Mesendoderm (in vitro differentiated cells): Measurements from ENCODE around the gene DPY19L3. TPM values are rescaled to one million over a fixed set of nuclear protein-coding genes. Genes with fewer than 3 reads are reported as not detected.

Source experiments
- DNase-seq: peaks from one replicate; pipeline ENCODE4 v3.0.0; 2013
- H2AK5ac ChIP-seq: 2 replicates; pipeline ENCODE4 v1.6.1; 2013; ENCODE audit warnings: low read length, inconsistent platforms
- H2BK120ac ChIP-seq: 2 replicates; pipeline ENCODE4 v1.6.1; 2013; ENCODE audit warnings: low read depth, mild to moderate bottlenecking, low read length, moderate library complexity, mixed read lengths
- H2BK15ac ChIP-seq: replicated peaks from 2 replicates; pipeline ENCODE4 v1.6.1; 2013; ENCODE audit warnings: low read depth, mild to moderate bottlenecking, moderate library complexity
- H2BK5ac ChIP-seq: 2 replicates; pipeline ENCODE4 v1.6.1; 2013; ENCODE audit warnings: low read length, inconsistent platforms
- H3K18ac ChIP-seq: 2 replicates; pipeline ENCODE4 v1.6.1; 2013; ENCODE audit warnings: mild to moderate bottlenecking, low read length, mixed read lengths
- H3K23ac ChIP-seq: one replicate; pipeline ENCODE4 v1.6.1; 2013; ENCODE audit warnings: low read length
- H3K27ac ChIP-seq: 2 replicates; pipeline ENCODE4 v1.5.1; 2013; ENCODE audit warnings: low read depth, mild to moderate bottlenecking, inconsistent platforms, low read length, moderate library complexity
- H3K27me3 ChIP-seq: 2 replicates; pipeline ENCODE4 v1.6.1; 2013; ENCODE audit warnings: low read length, control low read depth, mild to moderate bottlenecking, inconsistent platforms; ENCODE audit not compliant: insufficient read depth, poor library complexity
- H3K36me3 ChIP-seq: 2 replicates; pipeline ENCODE4 v1.6.1; 2013; ENCODE audit warnings: low read length, inconsistent platforms; ENCODE audit not compliant: control insufficient read depth, insufficient read depth
- H3K4ac ChIP-seq: one replicate; pipeline ENCODE4 v1.6.1; 2013; ENCODE audit warnings: low read depth, mild to moderate bottlenecking, low read length, moderate library complexity
- H3K4me1 ChIP-seq: 2 replicates; pipeline ENCODE4 v1.6.1; 2013; ENCODE audit warnings: low read depth, low read length, inconsistent platforms; ENCODE audit not compliant: control insufficient read depth
- H3K4me2 ChIP-seq: 2 replicates; pipeline ENCODE4 v1.6.1; 2013; ENCODE audit warnings: low read length
- H3K4me3 ChIP-seq: 2 replicates; pipeline ENCODE4 v1.5.1; 2013; ENCODE audit warnings: mild to moderate bottlenecking, low read length
- H3K56ac ChIP-seq: one replicate; pipeline ENCODE4 v1.6.1; 2013; ENCODE audit warnings: low read length
- H3K79me1 ChIP-seq: 2 replicates; pipeline ENCODE4 v1.6.1; 2013; ENCODE audit warnings: low read length, inconsistent platforms
- H3K79me2 ChIP-seq: 2 replicates; pipeline ENCODE4 v1.6.1; 2013; ENCODE audit warnings: mild to moderate bottlenecking, low read length; ENCODE audit not compliant: control insufficient read depth, insufficient read depth
- H3K9ac ChIP-seq: 2 replicates; pipeline ENCODE4 v1.6.1; 2013; ENCODE audit warnings: low read length, inconsistent platforms
- H4K5ac ChIP-seq: one replicate; pipeline ENCODE4 v1.6.1; 2013; ENCODE audit warnings: low read length
- H4K8ac ChIP-seq: one replicate; pipeline ENCODE4 v1.6.1; 2013; ENCODE audit warnings: low read depth, mild to moderate bottlenecking, control low read depth, low read length, moderate library complexity
- WGBS: extraction: QIAGEN DNeasy Blood & Tissue Kit; methylation state at CpG from one replicate; pipeline ENCODE4 v1.1.7; 2013; ENCODE audit warnings: low lambda C conversion rate, missing lambda C conversion rate; ENCODE audit not compliant: insufficient coverage; ENCODE audit errors: extremely low coverage; 5-methylcytosine and 5-hydroxymethylcytosine counted together
- polyA plus RNA-seq, 2 experiments: library from polyadenylated mRNA; stranded (reverse); fragments of 200-250 nt; gene quantifications; one replicate each; pipeline ENCODE4 v1.2.3, GENCODE V29; 2013

The DPY19L3 gene, protein sequence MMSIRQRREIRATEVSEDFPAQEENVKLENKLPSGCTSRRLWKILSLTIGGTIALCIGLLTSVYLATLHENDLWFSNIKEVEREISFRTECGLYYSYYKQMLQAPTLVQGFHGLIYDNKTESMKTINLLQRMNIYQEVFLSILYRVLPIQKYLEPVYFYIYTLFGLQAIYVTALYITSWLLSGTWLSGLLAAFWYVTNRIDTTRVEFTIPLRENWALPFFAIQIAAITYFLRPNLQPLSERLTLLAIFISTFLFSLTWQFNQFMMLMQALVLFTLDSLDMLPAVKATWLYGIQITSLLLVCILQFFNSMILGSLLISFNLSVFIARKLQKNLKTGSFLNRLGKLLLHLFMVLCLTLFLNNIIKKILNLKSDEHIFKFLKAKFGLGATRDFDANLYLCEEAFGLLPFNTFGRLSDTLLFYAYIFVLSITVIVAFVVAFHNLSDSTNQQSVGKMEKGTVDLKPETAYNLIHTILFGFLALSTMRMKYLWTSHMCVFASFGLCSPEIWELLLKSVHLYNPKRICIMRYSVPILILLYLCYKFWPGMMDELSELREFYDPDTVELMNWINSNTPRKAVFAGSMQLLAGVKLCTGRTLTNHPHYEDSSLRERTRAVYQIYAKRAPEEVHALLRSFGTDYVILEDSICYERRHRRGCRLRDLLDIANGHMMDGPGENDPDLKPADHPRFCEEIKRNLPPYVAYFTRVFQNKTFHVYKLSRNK
- 17.9 TPM for polyA plus RNA-seq (2013, experiment 1 of 2)
- 21.7 TPM for polyA plus RNA-seq (2013, experiment 2 of 2)

DNA sequence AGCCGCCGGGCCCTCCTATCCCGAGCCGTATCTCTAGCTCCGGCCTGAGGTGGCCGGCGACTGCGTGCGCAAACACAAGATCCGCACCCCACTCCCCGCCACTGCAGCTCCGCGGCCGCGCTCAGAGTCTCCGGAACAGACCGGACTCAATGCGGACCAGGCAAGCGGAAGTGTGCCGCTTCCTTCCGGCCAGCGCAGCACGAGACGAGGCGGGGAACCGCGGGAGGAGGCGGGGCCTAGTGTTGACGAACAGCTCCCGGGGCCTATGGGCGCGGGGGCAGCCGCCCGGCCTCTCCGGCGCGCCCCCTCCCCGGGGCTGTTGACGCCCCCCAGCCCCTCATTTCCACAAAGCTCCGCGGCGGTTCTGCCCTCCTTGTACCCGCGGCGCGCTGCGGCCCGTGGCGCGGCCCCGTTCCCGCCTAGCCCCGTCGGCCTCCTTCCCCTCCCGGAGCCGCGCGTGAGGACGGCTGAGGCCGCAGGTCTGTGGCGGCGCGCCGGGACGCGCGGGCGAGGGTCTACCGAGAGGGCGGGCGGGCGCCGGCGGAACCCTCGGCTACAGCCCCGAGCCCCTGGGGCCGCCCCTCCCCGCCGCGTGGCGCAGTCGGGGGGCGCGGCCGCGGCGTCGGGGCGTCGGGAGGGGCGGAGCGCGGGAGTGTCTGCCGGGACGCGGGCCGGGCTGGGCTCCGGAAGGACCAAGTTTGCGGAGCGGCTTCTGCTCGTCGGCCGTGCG, at the start of gene DPY19L3:
Gene DPY19L3, plus strand, starts transcription at position 340 of the 730 bp plus-strand sequence. CDS start 2,484 bp downstream, outside the sequence.
- no CpG with 5 or more reads among the region's 104 CpGs for WGBS
- Histone ChIP-seq H3K4me2 (peak within 1 kb of the TSS; percentile 48), H3K23ac (peak within 1 kb of the TSS; percentile 48), H3K79me1 (peaks cover 5% of the 10 kb centered on the region), H3K27ac (peak within 1 kb of the TSS; percentile 95), H4K8ac (no peak within 1 kb of the TSS), H4K5ac (peak within 1 kb of the TSS; percentile 82), H3K36me3 (peaks cover 1% of the 10 kb centered on the region), H3K79me2 (peaks cover 12% of the 10 kb centered on the region), H3K4me1 (peaks cover 4% of the 10 kb centered on the region), H2BK15ac (no peak within 1 kb of the TSS), H3K4me3 (peak within 1 kb of the TSS; percentile 85), H3K27me3 (no peaks in the 10 kb centered on the region), H2BK5ac (peak within 1 kb of the TSS; percentile 85), H3K4ac (peak within 1 kb of the TSS; percentile 81), H3K56ac (peak within 1 kb of the TSS; percentile 98), H3K18ac (peak within 1 kb of the TSS; percentile 96), H2BK120ac (peak within 1 kb of the TSS; percentile 75), H2AK5ac (no peak within 1 kb of the TSS), H3K9ac (peak within 1 kb of the TSS; percentile 99)
- peak; percentile 95 for DNase-seq

DNA sequence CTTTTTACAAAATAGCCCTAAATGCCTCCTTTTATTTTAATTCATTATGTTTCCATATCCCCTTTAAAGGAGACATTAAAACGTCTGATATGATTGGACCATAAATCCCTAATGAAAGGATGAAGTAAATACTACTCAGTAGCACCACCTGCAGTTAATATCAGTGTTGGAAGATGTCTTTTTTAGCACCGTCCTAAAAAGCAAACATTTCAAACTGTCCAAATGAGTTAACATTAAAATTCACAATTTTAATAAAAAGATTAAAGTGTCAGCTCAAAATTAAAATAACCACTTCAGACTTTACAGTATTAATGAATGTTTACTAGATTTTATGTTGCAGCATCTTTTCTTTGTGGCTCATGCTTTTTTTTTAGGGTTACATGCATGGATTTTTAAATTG, 47.9 kb upstream of the DPY19L3 start:
- no CpG with 5 or more reads among the region's 2 CpGs for WGBS
- no peak overlapping the region for H4K5ac ChIP-seq
- DNase-seq = no peak

DNA sequence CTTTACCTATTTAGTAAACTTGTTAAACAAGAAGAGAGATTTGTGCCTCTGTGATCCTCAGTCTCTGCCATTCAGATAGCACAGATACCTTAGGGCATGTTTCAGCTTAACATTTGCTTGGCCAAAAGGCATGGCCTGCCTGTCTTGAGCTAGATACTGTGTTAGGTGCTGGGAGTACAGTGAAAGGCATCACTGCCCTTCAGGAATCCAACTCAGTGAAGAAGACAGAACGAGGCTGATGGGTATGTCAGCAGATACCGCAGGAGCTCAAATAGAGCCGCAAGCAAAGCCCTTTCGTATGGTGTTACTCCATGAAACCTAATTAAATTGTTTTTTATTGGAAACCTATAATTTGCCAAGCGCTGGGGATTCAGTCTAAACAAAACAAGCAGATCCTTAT, 47.2 kb upstream of the DPY19L3 start:
- Histone ChIP-seq H3K4ac (no peak overlapping the region), H2AK5ac (no peak overlapping the region), H3K79me1 (peaks cover 2% of the 10 kb centered on the region), H3K9ac (no peak overlapping the region), H2BK120ac (no peak overlapping the region), H4K5ac (no peak overlapping the region), H3K4me2 (no peak overlapping the region), H2BK5ac (no peak overlapping the region), H3K18ac (no peak overlapping the region), H2BK15ac (no peak overlapping the region), H3K4me3 (no peak overlapping the region), H3K23ac (no peak overlapping the region), H3K4me1 (no peaks in the 10 kb centered on the region), H3K36me3 (peaks cover 8% of the 10 kb centered on the region), H3K27ac (no peak overlapping the region), H3K27me3 (no peaks in the 10 kb centered on the region), H3K79me2 (peaks cover 2% of the 10 kb centered on the region), H3K56ac (no peak overlapping the region), H4K8ac (no peak overlapping the region)
- WGBS = no CpG with 5 or more reads among the region's 5 CpGs
- DNase-seq = no peak

More for the DNA sequence above, 47.9 kb upstream of the DPY19L3 start:
- Histone ChIP-seq H3K9ac (no peak overlapping the region), H4K8ac (no peak overlapping the region), H3K27me3 (no peaks in the 10 kb centered on the region), H3K27ac (no peak overlapping the region), H3K4me3 (no peak overlapping the region), H3K79me1 (peaks cover 5% of the 10 kb centered on the region), H3K4ac (no peak overlapping the region), H2AK5ac (no peak overlapping the region), H2BK120ac (no peak overlapping the region), H3K4me1 (no peaks in the 10 kb centered on the region), H2BK15ac (no peak overlapping the region), H3K23ac (no peak overlapping the region), H2BK5ac (no peak overlapping the region), H3K36me3 (peaks cover 11% of the 10 kb centered on the region), H3K4me2 (no peak overlapping the region), H3K56ac (no peak overlapping the region), H3K18ac (no peak overlapping the region), H3K79me2 (no peaks in the 10 kb centered on the region)

DNA sequence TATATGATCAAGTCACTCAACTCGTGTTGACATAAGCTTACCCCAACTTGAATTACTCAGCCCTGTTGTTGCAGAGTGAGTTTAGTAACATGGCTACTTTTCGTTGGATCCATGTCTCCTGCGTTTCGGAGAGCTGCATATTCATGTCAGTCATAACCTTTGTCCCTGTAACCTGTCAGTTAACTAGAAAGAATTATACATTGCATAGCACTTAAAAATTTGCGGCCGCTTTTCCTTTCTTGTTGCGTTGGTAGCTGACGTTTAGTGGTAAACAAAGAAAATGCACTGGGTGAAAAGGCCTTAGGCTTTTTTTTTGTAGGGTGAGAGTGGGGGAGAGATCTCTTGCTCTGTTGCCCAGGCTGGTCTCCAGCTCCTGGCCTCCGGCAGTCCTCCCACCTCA, 46.0 kb upstream of the DPY19L3 start:
- Histone ChIP-seq H2BK120ac (no peak overlapping the region), H3K18ac (no peak overlapping the region), H3K9ac (no peak overlapping the region), H3K36me3 (peaks cover 4% of the 10 kb centered on the region), H2BK5ac (no peak overlapping the region), H4K8ac (no peak overlapping the region), H3K79me2 (peaks cover 2% of the 10 kb centered on the region), H3K27me3 (no peaks in the 10 kb centered on the region), H3K4ac (no peak overlapping the region), H4K5ac (no peak overlapping the region), H3K4me3 (no peak overlapping the region), H3K23ac (no peak overlapping the region), H3K79me1 (peaks cover 1% of the 10 kb centered on the region), H3K27ac (no peak overlapping the region), H3K56ac (no peak overlapping the region), H2AK5ac (no peak overlapping the region), H3K4me1 (no peaks in the 10 kb centered on the region), H2BK15ac (no peak overlapping the region), H3K4me2 (no peak overlapping the region)
- DNase-seq = no peak
- no CpG with 5 or more reads among the region's 9 CpGs for WGBS

DNA sequence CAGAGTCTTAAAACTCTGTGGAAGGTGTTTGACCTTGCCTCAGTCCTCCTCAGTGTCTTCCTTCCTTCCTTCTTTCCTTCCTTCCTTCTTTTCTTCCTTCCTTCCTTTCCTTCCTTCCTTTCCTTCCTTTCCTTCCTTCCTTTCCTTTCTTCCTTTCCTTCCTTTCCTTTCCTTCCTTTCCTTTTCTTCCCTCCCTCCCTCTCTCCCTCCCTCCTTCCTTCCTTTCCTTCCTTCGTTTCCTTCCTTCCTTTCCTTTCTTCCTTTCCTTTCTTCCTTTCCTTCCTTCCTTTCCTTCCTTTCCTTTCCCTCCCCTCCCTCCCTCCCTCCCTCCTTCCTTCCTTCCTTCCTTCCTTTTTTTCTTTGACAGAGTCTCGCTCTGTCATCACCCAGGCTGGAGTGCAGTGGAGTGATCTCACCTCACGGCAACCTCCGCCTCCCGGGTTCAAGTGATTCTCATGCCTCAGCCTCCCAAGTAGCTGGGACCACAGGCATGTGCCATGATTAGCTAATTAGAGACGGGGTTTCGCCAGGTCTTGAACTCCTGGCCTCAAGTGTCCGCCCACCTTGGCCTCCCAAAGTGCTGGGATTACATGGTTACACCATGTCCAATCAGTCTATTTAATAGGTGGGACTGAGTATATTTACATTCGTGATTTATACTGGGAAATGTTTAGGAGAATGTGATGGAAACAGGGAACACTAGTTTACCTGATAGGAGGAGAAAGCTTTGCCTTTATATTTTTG, 43.8 kb upstream of the DPY19L3 start:
- H3K9ac ChIP-seq = no peak overlapping the region
- no peak overlapping the region for H2BK120ac ChIP-seq
- no peak overlapping the region for H3K4ac ChIP-seq
- no peak overlapping the region for H4K8ac ChIP-seq
- H3K56ac ChIP-seq = no peak overlapping the region
- H2BK15ac ChIP-seq = no peak overlapping the region
- H3K27ac ChIP-seq = no peak overlapping the region
- H3K4me1 ChIP-seq = no peaks in the 10 kb centered on the region
- no peak for DNase-seq
- H3K4me3 ChIP-seq = no peak overlapping the region
- no peak overlapping the region for H2AK5ac ChIP-seq
- no peaks in the 10 kb centered on the region for H3K27me3 ChIP-seq
- H3K79me2 ChIP-seq = peaks cover 2% of the 10 kb centered on the region
- H3K79me1 ChIP-seq = peaks cover 2% of the 10 kb centered on the region
- WGBS = no CpG with 5 or more reads among the region's 9 CpGs
- no peak overlapping the region for H3K4me2 ChIP-seq
- H2BK5ac ChIP-seq = no peak overlapping the region
- no peak overlapping the region for H3K23ac ChIP-seq
- no peak overlapping the region for H3K18ac ChIP-seq
- peaks cover under 1% of the 10 kb centered on the region for H3K36me3 ChIP-seq
- H4K5ac ChIP-seq = no peak overlapping the region
